H1 (cell line): ENCODE data around the gene ZBTB11. TPM values are rescaled to one million over a fixed set of nuclear protein-coding genes. Genes with fewer than 3 reads are reported as not detected.
A peak's percentile ranks its signal among the peaks of the same experiment; 100 is the strongest.

Source experiments
- CBX8 ChIP-seq: fragments of 300-800, 300-1000 bp; sonication (generic); IDR thresholded peaks from 2 replicates; pipeline ENCODE4 v1.7.1; 2016; ENCODE audit warnings: low read depth, low read length, borderline replicate concordance
- EGR1 ChIP-seq: IDR thresholded peaks from 2 replicates; pipeline ENCODE4 v1.6.1; 2011; ENCODE audit warnings: low read depth, low read length, borderline replicate concordance
- FOSL1 ChIP-seq: IDR thresholded peaks from 2 replicates; pipeline ENCODE4 v1.6.1; 2011; ENCODE audit warnings: mild to moderate bottlenecking, low read depth, low read length, moderate library complexity; ENCODE audit not compliant: insufficient read depth
- HDAC2 ChIP-seq, 2 experiments: fragments of 300-600 bp in 1 of 2; sonication (generic) in 1 of 2; IDR thresholded peaks; 2 replicates each; pipeline ENCODE4 v1.6.1; 2011 to 2012; ENCODE audit warnings: low read depth in 2 of 2, low read length in 2 of 2, mild to moderate bottlenecking in 2 of 2, moderate library complexity in 2 of 2, borderline replicate concordance in 1 of 2, inconsistent platforms in 1 of 2
- JUND ChIP-seq: IDR thresholded peaks from 2 replicates; pipeline ENCODE4 v1.6.1; 2011; ENCODE audit warnings: mild to moderate bottlenecking, improper control_type of control experiment, low read length
- NRF1 ChIP-seq: IDR thresholded peaks from 2 replicates; pipeline ENCODE4 v1.6.1; 2011; ENCODE audit warnings: mild to moderate bottlenecking, low read depth, low read length, improper control_type of control experiment
- SP2 ChIP-seq: IDR thresholded peaks from 2 replicates; pipeline ENCODE4 v1.6.1; 2012; ENCODE audit warnings: mild to moderate bottlenecking, low read length, inconsistent platforms
- polyA plus RNA-seq, 7 experiments: library from polyadenylated mRNA; depleted of rRNA in 3 of 7; stranded (reverse) in 5 of 7; unstranded in 2 of 7; fragments of >200 nt in 5 of 7; fragments of 200-250 nt in 2 of 7; gene quantifications; 1 replicate in 5 of 7; 2 replicates in 1 of 7; 4 replicates in 1 of 7; pipeline versions ENCODE4 v1.2.1 to v1.2.3, GENCODE V29; 2011 to 2013; ENCODE audit warnings: missing spikeins in 2 of 7, mixed read lengths in 2 of 7
- total RNA-seq: library from RNA; stranded (reverse); fragmentation: NEBNext Ultra II Directional; extraction: Animal tissue kit (Norgen Biotek cat#: 25700); gene quantifications from 2 replicates; pipeline ENCODE4 v1.2.1, GENCODE V29; 2021
- TF ChIP-seq, protein P1 (sequence below): fragments of 300-600 bp; sonication (generic); IDR thresholded peaks from 2 replicates; pipeline ENCODE4 v1.7.1; 2012; ENCODE audit warnings: low read length, moderate library complexity, mild to moderate bottlenecking, inconsistent platforms; ENCODE audit not compliant: insufficient replicate concordance
- TF ChIP-seq, protein P2 (sequence below): IDR thresholded peaks from 2 replicates; pipeline ENCODE4 v1.6.1; 2011; ENCODE audit warnings: low read depth, mild to moderate bottlenecking, low read length; ENCODE audit not compliant: insufficient read depth

Gene ZBTB11
- total and polyA plus RNA-seq, 2 of the 8 experiments (the other 6 are each of a cell fraction or from before 2014, with no cell fraction given): 3.0 to 14.0 TPM

DNA sequence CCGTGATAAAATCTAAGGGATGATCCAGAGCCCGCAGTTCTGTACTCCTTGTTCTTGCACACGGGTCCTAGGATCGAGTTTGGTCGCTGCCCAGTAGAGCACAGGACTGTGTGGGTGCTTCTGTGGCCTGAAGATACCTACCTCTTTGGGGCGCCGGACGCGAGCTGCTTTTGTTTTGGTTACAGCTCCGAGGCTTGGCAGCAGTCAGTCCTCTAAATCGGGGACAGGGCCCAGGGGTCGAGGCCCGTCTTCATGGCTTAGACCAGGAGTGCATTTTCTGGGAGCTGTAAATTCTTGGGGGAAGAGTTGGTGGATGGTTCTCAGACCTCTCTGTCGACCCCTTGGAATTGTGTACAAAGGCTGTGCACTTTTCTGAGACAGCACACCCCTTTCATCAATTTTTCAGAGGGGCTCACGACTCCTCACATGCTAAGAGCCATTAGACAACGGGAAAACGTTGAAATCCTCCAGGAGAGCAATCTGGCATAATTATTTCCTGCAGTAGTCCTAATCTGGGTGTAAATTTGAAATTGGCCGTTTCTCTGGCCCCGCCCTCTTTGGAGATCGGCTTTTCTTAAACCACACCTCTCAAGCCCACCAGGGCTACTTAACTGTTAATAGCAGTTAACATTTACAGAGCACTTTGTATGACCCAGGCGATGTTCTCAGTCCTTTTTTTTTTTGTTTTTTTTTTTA is 48.4 kb upstream of the ZBTB11 start (continued):
- TF ChIP-seq, protein P1, sequence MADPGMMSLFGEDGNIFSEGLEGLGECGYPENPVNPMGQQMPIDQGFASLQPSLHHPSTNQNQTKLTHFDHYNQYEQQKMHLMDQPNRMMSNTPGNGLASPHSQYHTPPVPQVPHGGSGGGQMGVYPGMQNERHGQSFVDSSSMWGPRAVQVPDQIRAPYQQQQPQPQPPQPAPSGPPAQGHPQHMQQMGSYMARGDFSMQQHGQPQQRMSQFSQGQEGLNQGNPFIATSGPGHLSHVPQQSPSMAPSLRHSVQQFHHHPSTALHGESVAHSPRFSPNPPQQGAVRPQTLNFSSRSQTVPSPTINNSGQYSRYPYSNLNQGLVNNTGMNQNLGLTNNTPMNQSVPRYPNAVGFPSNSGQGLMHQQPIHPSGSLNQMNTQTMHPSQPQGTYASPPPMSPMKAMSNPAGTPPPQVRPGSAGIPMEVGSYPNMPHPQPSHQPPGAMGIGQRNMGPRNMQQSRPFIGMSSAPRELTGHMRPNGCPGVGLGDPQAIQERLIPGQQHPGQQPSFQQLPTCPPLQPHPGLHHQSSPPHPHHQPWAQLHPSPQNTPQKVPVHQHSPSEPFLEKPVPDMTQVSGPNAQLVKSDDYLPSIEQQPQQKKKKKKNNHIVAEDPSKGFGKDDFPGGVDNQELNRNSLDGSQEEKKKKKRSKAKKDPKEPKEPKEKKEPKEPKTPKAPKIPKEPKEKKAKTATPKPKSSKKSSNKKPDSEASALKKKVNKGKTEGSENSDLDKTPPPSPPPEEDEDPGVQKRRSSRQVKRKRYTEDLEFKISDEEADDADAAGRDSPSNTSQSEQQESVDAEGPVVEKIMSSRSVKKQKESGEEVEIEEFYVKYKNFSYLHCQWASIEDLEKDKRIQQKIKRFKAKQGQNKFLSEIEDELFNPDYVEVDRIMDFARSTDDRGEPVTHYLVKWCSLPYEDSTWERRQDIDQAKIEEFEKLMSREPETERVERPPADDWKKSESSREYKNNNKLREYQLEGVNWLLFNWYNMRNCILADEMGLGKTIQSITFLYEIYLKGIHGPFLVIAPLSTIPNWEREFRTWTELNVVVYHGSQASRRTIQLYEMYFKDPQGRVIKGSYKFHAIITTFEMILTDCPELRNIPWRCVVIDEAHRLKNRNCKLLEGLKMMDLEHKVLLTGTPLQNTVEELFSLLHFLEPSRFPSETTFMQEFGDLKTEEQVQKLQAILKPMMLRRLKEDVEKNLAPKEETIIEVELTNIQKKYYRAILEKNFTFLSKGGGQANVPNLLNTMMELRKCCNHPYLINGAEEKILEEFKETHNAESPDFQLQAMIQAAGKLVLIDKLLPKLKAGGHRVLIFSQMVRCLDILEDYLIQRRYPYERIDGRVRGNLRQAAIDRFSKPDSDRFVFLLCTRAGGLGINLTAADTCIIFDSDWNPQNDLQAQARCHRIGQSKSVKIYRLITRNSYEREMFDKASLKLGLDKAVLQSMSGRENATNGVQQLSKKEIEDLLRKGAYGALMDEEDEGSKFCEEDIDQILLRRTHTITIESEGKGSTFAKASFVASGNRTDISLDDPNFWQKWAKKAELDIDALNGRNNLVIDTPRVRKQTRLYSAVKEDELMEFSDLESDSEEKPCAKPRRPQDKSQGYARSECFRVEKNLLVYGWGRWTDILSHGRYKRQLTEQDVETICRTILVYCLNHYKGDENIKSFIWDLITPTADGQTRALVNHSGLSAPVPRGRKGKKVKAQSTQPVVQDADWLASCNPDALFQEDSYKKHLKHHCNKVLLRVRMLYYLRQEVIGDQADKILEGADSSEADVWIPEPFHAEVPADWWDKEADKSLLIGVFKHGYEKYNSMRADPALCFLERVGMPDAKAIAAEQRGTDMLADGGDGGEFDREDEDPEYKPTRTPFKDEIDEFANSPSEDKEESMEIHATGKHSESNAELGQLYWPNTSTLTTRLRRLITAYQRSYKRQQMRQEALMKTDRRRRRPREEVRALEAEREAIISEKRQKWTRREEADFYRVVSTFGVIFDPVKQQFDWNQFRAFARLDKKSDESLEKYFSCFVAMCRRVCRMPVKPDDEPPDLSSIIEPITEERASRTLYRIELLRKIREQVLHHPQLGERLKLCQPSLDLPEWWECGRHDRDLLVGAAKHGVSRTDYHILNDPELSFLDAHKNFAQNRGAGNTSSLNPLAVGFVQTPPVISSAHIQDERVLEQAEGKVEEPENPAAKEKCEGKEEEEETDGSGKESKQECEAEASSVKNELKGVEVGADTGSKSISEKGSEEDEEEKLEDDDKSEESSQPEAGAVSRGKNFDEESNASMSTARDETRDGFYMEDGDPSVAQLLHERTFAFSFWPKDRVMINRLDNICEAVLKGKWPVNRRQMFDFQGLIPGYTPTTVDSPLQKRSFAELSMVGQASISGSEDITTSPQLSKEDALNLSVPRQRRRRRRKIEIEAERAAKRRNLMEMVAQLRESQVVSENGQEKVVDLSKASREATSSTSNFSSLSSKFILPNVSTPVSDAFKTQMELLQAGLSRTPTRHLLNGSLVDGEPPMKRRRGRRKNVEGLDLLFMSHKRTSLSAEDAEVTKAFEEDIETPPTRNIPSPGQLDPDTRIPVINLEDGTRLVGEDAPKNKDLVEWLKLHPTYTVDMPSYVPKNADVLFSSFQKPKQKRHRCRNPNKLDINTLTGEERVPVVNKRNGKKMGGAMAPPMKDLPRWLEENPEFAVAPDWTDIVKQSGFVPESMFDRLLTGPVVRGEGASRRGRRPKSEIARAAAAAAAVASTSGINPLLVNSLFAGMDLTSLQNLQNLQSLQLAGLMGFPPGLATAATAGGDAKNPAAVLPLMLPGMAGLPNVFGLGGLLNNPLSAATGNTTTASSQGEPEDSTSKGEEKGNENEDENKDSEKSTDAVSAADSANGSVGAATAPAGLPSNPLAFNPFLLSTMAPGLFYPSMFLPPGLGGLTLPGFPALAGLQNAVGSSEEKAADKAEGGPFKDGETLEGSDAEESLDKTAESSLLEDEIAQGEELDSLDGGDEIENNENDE: no peak
- TF ChIP-seq HDAC2 (IDR thresholded peaks at IDR 0.05; ENCODE audit: borderline replicate concordance in 1 of 2, low read depth in 2 of 2, low read length in 2 of 2) (0 out of 4 replicates have a peak, but pooled peaks of 1 of the 2 experiments have one; percentile 4), JUND (no peak), FOSL1 (no peak), NRF1 (no peak), CBX8 (no peak), EGR1 (no peak), SP2 (no peak)
- TF ChIP-seq, protein P2, sequence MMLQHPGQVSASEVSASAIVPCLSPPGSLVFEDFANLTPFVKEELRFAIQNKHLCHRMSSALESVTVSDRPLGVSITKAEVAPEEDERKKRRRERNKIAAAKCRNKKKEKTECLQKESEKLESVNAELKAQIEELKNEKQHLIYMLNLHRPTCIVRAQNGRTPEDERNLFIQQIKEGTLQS: no peak
